ENCODE results near the gene MCEE. TPM values are rescaled to one million over a fixed set of nuclear protein-coding genes. Genes with fewer than 3 reads are reported as not detected.
A peak's percentile ranks its signal among the peaks of the same experiment; 100 is the strongest.

The MCEE gene
- total RNA-seq, 4 donors from 2014 or later: 10.3 to 24.1 (median 18.6) TPM; not detected in 1

GRCh38 chr2:71074893-71075395 is 55.1 kb downstream of the MCEE start:
- in situ Hi-C loops (cut with MboI; ENCODE audit: low pct_ligation_motif_present in 1 of 4, low pct_unique_long_range_greater_than_20kb in 1 of 4, low sequenced_read_pairs in 3 of 4): no loop called here
- 96 to 100% methylated on average over 1 to 2 of the region's 2 CpGs for WGBS, 2 donors (ENCODE audit: low coverage in 1 of 2)
- H3K27ac ChIP-seq: no peak overlapping the region
- no peak for DNase-seq
- H3K4me3 ChIP-seq: no peak overlapping the region
- TF ChIP-seq EP300 (IDR thresholded peaks at IDR 0.05; ENCODE audit: low read depth): no peak
- TF ChIP-seq CTCF (IDR thresholded peaks at IDR 0.05): no peak
- no peak for TF ChIP-seq POLR2A (IDR thresholded peaks at IDR 0.05)
- no peak for TF ChIP-seq POLR2AphosphoS5 (IDR thresholded peaks at IDR 0.05)
- no peaks in the 10 kb centered on the region for H3K27me3 ChIP-seq
- H3K36me3 ChIP-seq: peaks cover 0 to 19% (median 9%) of the 10 kb centered on the region in 4 donors
- H3K9me3 ChIP-seq: no peaks in the 10 kb centered on the region
- intact Hi-C loops (cut with DNase I; ENCODE audit: low total_unique reads): no loop called here
- H3K4me1 ChIP-seq: peaks cover 13 to 25% (median 16%) of the 10 kb centered on the region in 4 donors

GRCh38 chr2:71073475-71073874 is 56.6 kb downstream of the MCEE start:
- no peak for DNase-seq
- TF ChIP-seq EP300 (IDR thresholded peaks at IDR 0.05; ENCODE audit: low read depth) (no peak), POLR2A (IDR thresholded peaks at IDR 0.05) (no peak), CTCF (IDR thresholded peaks at IDR 0.05) (no peak), POLR2AphosphoS5 (IDR thresholded peaks at IDR 0.05) (no peak)

GRCh38 chr2:71072492-71072891 is 57.5 kb downstream of the MCEE start:
- Histone ChIP-seq H3K4me1 (peaks cover 24 to 36% (median 27%) of the 10 kb centered on the region in 4 donors), H3K27me3 (no peaks in the 10 kb centered on the region), H3K27ac (peak overlapping the region; percentile 32 to 66 (median 48)), H3K9me3 (no peaks in the 10 kb centered on the region), H3K4me3 (no peak overlapping the region), H3K36me3 (peaks cover 0 to 19% (median 8%) of the 10 kb centered on the region in 4 donors)
- no peak for TF ChIP-seq POLR2A (IDR thresholded peaks at IDR 0.05)
- no peak for TF ChIP-seq EP300 (IDR thresholded peaks at IDR 0.05; ENCODE audit: low read depth)
- TF ChIP-seq CTCF (IDR thresholded peaks at IDR 0.05): no peak
- TF ChIP-seq POLR2AphosphoS5 (IDR thresholded peaks at IDR 0.05): no peak
- intact Hi-C loops (cut with DNase I; ENCODE audit: low total_unique reads) (no loop called here), in situ Hi-C loops (cut with MboI; ENCODE audit: low pct_ligation_motif_present in 1 of 4, low pct_unique_long_range_greater_than_20kb in 1 of 4, low sequenced_read_pairs in 3 of 4) (no loop called here)
- 90% methylated on average over 4 of the region's 4 CpGs; no CpG with 5 or more reads in 1 of the 2 donors for WGBS, 2 donors (ENCODE audit: low coverage in 1 of 2)
- no peak for DNase-seq

More at GRCh38 chr2:71073475-71073874, 56.6 kb downstream of the MCEE start:
- no peak overlapping the region for H3K4me3 ChIP-seq
- no peaks in the 10 kb centered on the region for H3K9me3 ChIP-seq
- in situ Hi-C loops (cut with MboI; ENCODE audit: low pct_ligation_motif_present in 1 of 4, low pct_unique_long_range_greater_than_20kb in 1 of 4, low sequenced_read_pairs in 3 of 4) (no loop called here), intact Hi-C loops (cut with DNase I; ENCODE audit: low total_unique reads) (no loop called here)
- WGBS, 2 donors (ENCODE audit: low coverage in 1 of 2): 90% methylated on average over 1 to 8 of the region's 8 CpGs
- no peak overlapping the region for H3K27ac ChIP-seq
- H3K36me3 ChIP-seq: peaks cover 0 to 19% (median 9%) of the 10 kb centered on the region in 4 donors
- peaks cover 22 to 35% (median 25%) of the 10 kb centered on the region in 4 donors for H3K4me1 ChIP-seq
- no peaks in the 10 kb centered on the region for H3K27me3 ChIP-seq

GRCh38 chr2:71071681-71072398 is 58.2 kb downstream of the MCEE start:
- H3K4me3 ChIP-seq: no peak overlapping the region
- WGBS, 2 donors (ENCODE audit: low coverage in 1 of 2): 34 to 63% methylated on average over 2 to 14 of the region's 14 CpGs
- in situ Hi-C loops (cut with MboI; ENCODE audit: low pct_ligation_motif_present in 1 of 4, low pct_unique_long_range_greater_than_20kb in 1 of 4, low sequenced_read_pairs in 3 of 4) (no loop called here), intact Hi-C loops (cut with DNase I; ENCODE audit: low total_unique reads) (no loop called here)
- TF ChIP-seq POLR2AphosphoS5 (IDR thresholded peaks at IDR 0.05) (no peak), POLR2A (IDR thresholded peaks at IDR 0.05) (no peak), CTCF (IDR thresholded peaks at IDR 0.05) (no peak), EP300 (IDR thresholded peaks at IDR 0.05; ENCODE audit: low read depth) (no peak)
- H3K4me1 ChIP-seq: peaks cover 27 to 38% (median 31%) of the 10 kb centered on the region in 4 donors
- no peaks in the 10 kb centered on the region for H3K27me3 ChIP-seq
- peak overlapping the region; percentile 32 to 66 (median 48) for H3K27ac ChIP-seq
- peak; percentile 46 for DNase-seq
- no peaks in the 10 kb centered on the region for H3K9me3 ChIP-seq
- H3K36me3 ChIP-seq: peaks cover 0 to 17% (median 5%) of the 10 kb centered on the region in 4 donors
